G401.6 (cell line): Measurements from ENCODE around the gene NEMP1.
A peak's percentile ranks its signal among the peaks of the same experiment; 100 is the strongest.
"Not testable (repeated sequence)": the region's sequence is repeated elsewhere in the genome, so short reads cannot be mapped to it uniquely, and the experiment has no call there.

Experiments
- FAIRE-seq: peaks from 2 replicates; lab custom pipeline; 2012; peaks lifted over from hg19 to GRCh38; lab: Jason Lieb, UNC

NEMP1 gene

DNA sequence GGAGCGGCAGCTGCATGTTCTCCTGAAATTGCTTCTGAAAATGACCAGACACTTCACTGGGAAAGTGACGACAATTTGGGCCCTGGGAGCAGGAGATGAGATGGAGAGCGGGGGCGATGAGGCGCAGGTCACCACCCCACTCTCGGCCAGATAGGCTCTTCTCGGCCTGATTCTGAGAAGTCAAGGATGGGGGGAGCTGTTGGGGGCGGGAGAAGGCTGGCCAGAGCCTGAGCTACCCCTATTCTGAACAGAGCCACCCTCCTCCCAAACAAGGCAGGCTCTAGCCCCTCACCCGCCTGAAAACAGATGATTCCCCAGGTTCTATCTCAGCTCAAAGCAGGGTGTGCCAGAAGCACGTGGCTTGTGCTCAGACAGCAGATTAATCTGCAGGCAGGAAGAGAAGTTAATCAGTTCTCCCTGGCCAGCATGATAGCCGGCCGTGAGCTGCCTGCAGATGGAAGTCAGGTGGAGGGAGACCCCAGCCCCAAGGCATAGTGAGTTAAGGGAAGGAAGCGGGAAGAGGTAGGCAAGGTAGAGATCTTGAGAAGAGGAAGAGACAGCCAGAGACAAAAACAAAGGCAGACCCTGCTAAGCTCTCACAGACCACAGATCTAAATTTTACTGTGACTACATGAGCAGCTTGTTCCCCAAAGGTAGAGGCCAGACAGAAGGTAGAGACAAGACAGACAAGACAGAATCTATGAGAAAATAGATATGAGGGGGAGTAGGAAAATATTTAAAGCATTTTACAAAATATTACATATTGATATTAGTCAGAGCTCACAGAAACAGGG is 51.4 kb downstream of the NEMP1 start:
- FAIRE-seq = no peak

DNA sequence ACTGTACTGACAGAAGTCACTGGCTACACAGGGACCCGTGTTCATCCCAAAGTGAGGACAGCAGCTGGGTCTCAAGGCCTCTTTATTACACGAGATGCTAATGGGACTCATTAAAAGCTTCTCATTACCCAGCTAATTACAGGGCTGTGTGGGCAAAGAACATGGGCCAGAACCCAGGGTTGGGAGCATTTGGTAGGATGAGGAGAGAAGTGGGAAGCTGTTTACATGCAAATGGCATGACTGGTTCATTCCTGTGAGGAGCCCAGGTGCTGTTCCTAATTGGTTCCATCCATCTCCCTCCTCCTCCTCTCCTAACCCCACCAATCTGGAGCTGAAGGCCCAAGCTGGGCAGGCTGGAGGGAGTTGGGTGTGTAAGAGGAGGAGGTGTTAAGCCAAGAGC is 53.4 kb downstream of the NEMP1 start:
- no peak for FAIRE-seq

GRCh38 chr12:57022324-57022723 is 56.3 kb downstream of the NEMP1 start:
- FAIRE-seq = not testable (repeated sequence)

GRCh38 chr12:57019983-57020719 is 58.4 kb downstream of the NEMP1 start:
- no peak for FAIRE-seq

DNA sequence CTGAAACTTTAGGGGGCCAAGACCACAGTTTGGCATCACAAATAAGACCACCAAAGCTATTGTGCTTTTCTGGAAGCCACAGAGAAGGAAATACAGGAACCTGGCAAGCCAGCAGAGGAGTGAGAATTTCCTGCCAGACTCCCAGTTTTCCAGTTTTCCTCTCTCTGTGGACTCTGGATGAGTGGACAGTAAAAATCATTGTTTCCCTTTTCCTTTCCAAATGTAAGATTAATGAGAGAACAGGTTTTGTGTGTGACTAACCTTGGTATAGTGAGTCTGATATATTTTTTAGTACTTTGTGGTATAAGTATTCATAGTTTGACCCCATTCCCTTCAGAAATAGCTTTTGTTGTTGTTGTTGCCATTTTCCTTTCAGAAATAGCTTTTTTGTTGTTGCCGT is 59.7 kb downstream of the NEMP1 start:
- no peak for FAIRE-seq

- FAIRE-seq = not testable (repeated sequence)
Observed at GRCh38 chr12:57018353-57018752, 60.2 kb downstream of the NEMP1 start.

DNA sequence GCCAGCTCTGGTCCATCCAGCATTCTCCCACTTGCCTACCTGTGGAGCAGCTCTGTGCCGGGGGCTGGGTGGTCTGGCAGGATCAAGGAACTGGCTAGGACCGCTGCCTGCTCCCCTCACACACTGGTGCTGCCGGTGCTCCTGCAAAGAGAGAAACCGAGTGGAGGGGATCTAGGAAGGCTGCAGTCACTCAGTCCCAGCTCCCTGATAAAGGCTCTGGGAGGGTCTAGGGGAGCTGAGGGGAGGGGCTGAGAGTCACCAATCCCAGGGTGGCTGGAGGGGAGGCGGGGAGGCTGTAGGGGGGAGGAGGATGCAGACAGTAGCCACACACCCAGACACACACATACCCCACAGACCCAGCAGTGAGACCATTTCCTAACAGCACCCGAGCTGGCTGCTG is 62.2 kb downstream of the NEMP1 start, which contains the start of gene TAC3:
TAC3 (minus strand) TSS at position 182 of the 400 bp plus-strand sequence. CDS start 732 bp downstream, outside the sequence.
- no peak for FAIRE-seq

DNA sequence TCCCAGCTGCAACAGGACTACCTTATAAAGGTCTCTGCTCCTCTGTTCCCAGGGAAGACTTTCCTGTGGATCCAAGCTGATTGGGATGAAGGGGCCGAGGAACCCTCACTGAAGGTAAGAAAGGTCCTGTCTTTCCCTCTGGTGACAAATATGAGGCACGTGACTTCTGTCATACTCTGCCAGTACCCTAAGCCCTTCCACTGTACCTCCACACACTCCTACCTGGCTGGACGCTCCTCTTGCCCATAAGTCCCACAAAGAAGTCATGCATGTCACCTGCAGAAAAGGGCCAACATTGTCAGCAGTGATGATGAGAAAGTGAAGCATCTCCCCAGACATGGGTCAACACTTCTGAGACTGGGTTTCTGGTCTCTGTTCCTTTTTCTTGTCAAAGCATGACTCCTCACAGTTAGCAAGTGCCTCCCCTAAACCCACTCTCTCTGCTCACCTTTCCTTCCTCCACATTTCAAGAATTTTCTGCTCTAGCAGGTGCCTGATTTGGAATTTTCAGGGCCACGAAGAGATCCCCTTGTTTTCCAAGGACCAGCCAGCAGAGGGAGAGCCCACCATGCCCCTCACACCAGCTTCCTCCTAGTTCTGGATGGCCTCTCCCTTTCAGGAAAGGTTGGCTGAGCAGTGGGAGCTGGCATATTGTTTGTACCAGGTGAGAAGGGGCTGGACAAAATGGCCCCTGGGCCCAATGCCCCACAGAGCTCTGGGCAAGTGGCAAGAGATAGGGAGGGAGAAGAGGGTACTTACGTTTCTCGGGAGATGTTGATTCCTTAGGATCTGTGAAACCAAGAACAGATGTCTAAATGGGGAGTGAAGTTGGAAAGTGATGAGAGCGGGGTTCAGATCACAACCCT is 65.8 kb downstream of the NEMP1 start:
- FAIRE-seq = no peak

- no peak for FAIRE-seq
Observed at GRCh38 chr12:57011438-57012424, 66.9 kb downstream of the NEMP1 start.

DNA sequence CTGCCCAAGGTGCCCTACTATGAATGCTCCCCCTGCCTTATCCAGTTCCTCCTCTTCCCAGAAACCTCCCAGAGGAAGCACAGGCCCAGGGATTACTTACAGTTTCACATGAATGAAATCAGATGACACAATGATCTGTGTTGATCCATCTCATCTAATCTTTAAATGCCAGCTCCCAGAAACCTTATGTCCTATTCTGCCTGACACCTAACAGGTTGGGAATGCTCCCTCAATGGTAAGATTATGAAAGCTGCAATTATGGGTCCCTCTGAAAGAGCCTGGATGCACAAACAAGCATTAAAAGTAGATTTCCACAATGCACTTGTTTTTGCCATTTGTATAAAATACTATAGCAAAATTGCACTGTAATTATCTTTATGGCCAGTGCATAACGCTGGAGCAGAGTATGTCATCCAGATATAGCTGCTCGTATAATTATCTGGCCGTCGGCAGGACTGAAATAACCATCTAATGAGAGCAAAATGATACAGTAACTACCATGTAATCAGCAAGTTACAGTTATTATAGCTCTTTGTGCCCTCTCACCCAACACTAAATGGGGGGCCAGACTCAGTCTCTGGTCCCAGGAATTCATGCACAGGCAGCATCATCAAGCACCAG is 67.9 kb downstream of the NEMP1 start:
- no peak for FAIRE-seq

- FAIRE-seq = no peak
Observed at GRCh38 chr12:57009949-57010626, 68.5 kb downstream of the NEMP1 start.

DNA sequence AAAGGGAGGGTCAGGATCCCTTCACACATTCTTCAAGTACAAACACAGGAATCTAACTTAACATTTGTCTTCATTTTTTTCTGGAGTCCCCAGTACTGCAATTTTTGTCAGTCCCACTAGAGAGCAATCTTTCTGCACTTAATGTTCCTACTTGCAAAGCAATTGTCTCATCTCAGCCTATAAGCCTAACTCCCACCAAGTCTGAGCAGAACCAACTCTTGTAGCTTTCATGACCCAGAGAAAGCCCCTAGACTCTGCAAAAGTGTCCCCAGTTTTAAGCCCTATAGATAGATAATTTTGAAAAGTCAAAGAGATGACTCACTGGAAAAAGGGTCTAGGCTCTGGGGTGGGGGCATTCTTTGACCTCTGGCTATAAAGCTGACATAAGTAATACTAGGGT is 70.4 kb downstream of the NEMP1 start:
- peak; percentile 87 for FAIRE-seq

- no peak for FAIRE-seq
Observed at GRCh38 chr12:57006809-57007475, 71.6 kb downstream of the NEMP1 start.

DNA sequence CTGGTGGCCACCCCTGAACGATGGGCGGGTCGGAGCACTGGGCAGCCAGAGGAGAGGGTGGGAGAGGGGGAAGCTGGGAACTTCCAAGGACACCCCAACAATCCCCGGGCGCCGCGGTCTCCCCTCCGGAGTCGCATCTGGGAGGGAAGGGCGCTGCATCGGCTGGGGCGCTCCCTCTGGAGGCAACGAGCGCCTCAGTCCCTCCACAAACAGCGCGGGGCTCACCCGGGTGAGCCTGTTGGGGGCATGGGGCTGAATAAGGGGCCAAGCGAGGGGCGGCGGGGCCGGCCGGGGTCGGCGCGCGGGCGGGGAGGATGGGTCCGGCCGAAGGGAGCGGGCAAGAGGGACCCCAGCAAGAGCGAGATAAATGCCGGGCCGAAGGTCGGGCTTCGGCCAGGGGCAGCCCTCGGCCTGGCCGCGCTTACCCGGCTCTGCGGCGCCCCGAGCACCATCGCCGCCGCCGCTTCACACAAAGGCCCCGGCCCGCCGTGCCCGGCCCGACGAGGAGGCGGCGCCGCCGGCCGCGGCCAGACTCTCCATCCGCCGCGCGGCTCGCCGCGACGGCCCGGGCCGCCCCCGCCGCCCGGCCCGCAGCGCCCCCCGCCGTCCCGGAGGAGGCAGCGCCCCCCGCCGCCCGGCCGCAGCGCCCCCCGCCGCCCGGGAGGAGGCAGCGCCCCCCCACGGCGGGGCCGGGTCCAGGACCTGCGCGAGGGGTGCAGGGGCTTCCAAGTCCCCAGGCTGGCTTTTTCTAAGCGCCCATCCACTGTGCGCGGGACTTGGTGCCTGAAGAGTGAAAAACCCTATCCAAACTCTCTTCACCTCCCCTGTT is 72.4 kb downstream of the NEMP1 start, which contains the start of gene ZBTB39:
ZBTB39 (minus strand) TSS at position 567 of the 829 bp plus-strand sequence. CDS start 1,629 bp downstream, outside the sequence.
- FAIRE-seq = no peak
